HepG2 (cell line): ENCODE results near the gene LMNA. TPM values are rescaled to one million over a fixed set of nuclear protein-coding genes. Genes with fewer than 3 reads are reported as not detected.

ENCODE experiments used
- KAT8 ChIP-seq: IDR thresholded peaks from 2 replicates; pipeline ENCODE4 v1.6.1; 2016; ENCODE audit warnings: missing genetic modification reagents, missing compliant biosample characterization
- KDM5B ChIP-seq: sonication (generic); formaldehyde crosslinking; IDR thresholded peaks from 2 replicates; pipeline ENCODE4 v1.4.0; 2020; ENCODE audit warnings: missing genetic modification reagents, mild to moderate bottlenecking, borderline replicate concordance
- RAD21 ChIP-seq: fragments of 450-650 bp; formaldehyde crosslinking; IDR thresholded peaks from 2 replicates; pipeline ENCODE4 v1.5.0; 2020; ENCODE audit warnings: mild to moderate bottlenecking
- RBFOX2 ChIP-seq: fragments of 200-400 bp; formaldehyde crosslinking; IDR thresholded peaks from 2 replicates; pipeline ENCODE4 v1.6.1; 2017; ENCODE audit warnings: low read depth, mild to moderate bottlenecking, low read length
- RFXANK ChIP-seq: IDR thresholded peaks from 2 replicates; pipeline ENCODE4 v1.6.1; 2016
- THAP9 ChIP-seq: sonication (generic); formaldehyde crosslinking; IDR thresholded peaks from 2 replicates; pipeline ENCODE4; 2020; ENCODE audit warnings: missing genetic modification reagents, mild to moderate bottlenecking, borderline replicate concordance
- ZFP91 ChIP-seq: sonication (generic); formaldehyde crosslinking; IDR thresholded peaks from 2 replicates; pipeline ENCODE4 v1.9.0; 2022; ENCODE audit warnings: missing genetic modification reagents, mild to moderate bottlenecking, borderline replicate concordance
- ZHX2 ChIP-seq, 2 experiments: sonication (generic) in 1 of 2; formaldehyde crosslinking in 1 of 2; IDR thresholded peaks; 2 replicates each; pipeline versions ENCODE4 v1.6.1 to v1.9.0; 2014 to 2022; ENCODE audit warnings: antibody characterized with exemption in 1 of 2, borderline replicate concordance in 1 of 2, inconsistent platforms in 1 of 2, low read depth in 1 of 2, missing genetic modification reagents in 1 of 2
- ZNF326 ChIP-seq: sonication (generic); formaldehyde crosslinking; IDR thresholded peaks from 2 replicates; pipeline ENCODE4 v1.4.0; 2020; ENCODE audit warnings: missing genetic modification reagents, borderline replicate concordance
- ZNF350 ChIP-seq: sonication (generic); formaldehyde crosslinking; IDR thresholded peaks from 2 replicates; pipeline ENCODE4 v1.4.0; 2020; ENCODE audit warnings: mild to moderate bottlenecking, low read depth, missing genetic modification reagents, borderline replicate concordance
- ZNF768 ChIP-seq: sonication (generic); formaldehyde crosslinking; IDR thresholded peaks from 2 replicates; pipeline ENCODE4 v1.4.0; 2020; ENCODE audit warnings: missing genetic modification reagents
- polyA plus RNA-seq, 8 experiments: library from polyadenylated mRNA; depleted of rRNA in 3 of 8; stranded (reverse) in 7 of 8; unstranded in 1 of 8; fragments of >200 nt; fragmentation: Illumina TruSeq in 4 of 8; extraction: Trizol in 4 of 8; gene quantifications; 2 replicates each; pipeline versions ENCODE4 v1.2.1 to v1.2.3, GENCODE V29; 2011 to 2016; ENCODE audit warnings: low read depth in 4 of 8, missing spikeins in 1 of 8, mixed read lengths in 1 of 8; ENCODE audit not compliant: insufficient read depth in 1 of 8
- total RNA-seq, 5 experiments: library from RNA; depleted of rRNA; stranded (reverse); fragments of >200 nt; fragmentation: Illumina TruSeq; extraction: Trizol; gene quantifications; 2 replicates each; pipeline ENCODE4 v1.2.3, GENCODE V29; 2016; ENCODE audit warnings: low read depth in 1 of 5
- TF ChIP-seq, protein P1 (sequence below): sonication (generic); formaldehyde crosslinking; IDR thresholded peaks from 2 replicates; pipeline ENCODE4 v1.4.0; 2020; ENCODE audit warnings: missing genetic modification reagents, mild to moderate bottlenecking, borderline replicate concordance

The LMNA gene
- total and polyA plus RNA-seq, 2 of the 13 experiments (the other 11 are each of a cell fraction or from before 2014, with no cell fraction given), result 107 to 225 TPM

DNA sequence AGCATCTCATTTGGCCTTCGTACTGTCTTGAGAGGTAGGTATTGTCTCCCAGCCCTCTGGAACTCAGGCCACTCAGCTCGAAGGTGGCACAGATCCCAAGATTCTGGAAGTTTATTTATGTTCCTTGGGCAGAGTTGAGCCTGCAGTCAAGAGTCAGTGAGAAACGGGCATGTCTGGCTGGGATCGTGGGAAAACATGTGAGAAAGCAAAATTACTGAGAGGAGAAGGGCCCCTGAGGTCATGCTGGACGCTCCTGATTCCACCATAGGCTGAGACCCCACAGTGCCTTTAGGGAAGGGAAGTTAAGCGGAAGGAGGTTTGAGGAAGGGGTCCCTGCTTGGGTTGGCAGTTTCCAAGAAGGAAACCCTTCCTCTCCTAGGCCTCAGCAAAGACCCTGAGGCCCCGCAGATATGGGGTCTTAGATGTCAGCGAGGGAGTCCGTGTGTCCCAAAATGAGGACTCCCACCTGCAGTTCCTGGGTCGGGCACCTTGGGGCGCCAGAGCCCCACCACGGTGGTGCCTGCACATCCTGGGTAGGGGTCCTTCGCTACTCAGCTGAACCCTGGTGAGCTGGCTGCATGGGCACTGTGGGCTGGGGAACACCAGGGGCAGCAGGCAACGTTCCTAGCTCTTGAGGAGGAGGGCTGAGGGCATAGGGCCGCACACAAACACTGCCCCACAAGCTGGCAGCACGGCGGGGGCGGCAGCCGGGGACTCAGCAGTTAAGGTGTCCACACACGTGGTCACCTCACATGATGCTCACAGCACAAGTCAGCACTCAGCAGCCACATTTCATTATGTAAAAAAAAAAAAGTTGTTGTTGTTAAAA lies 26.6 kb downstream of the LMNA start (continued):
- TF ChIP-seq THAP9 (CRISPR knock-in tag) (peak; percentile 59; the same call in 1 of the 2 replicates), ZNF768 (CRISPR knock-in tag) (peak; percentile 24; the same call in 1 of the 2 replicates), ZFP91 (CRISPR knock-in tag) (peak; percentile 53; the same call in 1 of the 2 replicates), RBFOX2 (peak; percentile 37; the same call in 1 of the 2 replicates), ZNF326 (CRISPR knock-in tag) (0 out of 2 replicates have a peak, but pooled peaks have one; percentile 59), KDM5B (CRISPR knock-in tag) (0 out of 2 replicates have a peak, but pooled peaks have one; percentile 24), ZNF350 (CRISPR knock-in tag) (peak; percentile 21; the same call in 1 of the 2 replicates), ZHX2 (IDR thresholded peaks at IDR 0.05; ENCODE audit: low read depth) (no peak), ZHX2 (CRISPR knock-in tag; IDR thresholded peaks at IDR 0.05; ENCODE audit: borderline replicate concordance) (no peak), KAT8 (CRISPR knock-in tag) (0 out of 2 replicates have a peak, but pooled peaks have one; percentile 27), RAD21 (CRISPR knock-in tag) (peak; percentile 90), RFXANK (CRISPR knock-in tag) (no peak)
- TF ChIP-seq, protein P1, sequence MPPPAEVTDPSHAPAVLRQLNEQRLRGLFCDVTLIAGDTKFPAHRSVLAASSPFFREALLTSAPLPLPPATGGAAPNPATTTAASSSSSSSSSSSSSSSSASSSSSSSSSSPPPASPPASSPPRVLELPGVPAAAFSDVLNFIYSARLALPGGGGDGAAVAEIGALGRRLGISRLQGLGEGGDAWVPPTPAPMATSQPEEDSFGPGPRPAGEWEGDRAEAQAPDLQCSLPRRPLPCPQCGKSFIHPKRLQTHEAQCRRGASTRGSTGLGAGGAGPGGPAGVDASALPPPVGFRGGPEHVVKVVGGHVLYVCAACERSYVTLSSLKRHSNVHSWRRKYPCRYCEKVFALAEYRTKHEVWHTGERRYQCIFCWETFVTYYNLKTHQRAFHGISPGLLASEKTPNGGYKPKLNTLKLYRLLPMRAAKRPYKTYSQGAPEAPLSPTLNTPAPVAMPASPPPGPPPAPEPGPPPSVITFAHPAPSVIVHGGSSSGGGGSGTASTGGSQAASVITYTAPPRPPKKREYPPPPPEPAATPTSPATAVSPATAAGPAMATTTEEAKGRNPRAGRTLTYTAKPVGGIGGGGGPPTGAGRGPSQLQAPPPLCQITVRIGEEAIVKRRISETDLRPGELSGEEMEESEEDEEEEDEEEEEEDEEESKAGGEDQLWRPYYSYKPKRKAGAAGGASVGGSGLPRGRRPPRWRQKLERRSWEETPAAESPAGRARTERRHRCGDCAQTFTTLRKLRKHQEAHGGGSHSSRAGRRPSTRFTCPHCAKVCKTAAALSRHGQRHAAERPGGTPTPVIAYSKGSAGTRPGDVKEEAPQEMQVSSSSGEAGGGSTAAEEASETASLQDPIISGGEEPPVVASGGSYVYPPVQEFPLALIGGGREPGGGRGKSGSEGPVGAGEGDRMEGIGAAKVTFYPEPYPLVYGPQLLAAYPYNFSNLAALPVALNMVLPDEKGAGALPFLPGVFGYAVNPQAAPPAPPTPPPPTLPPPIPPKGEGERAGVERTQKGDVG (CRISPR knock-in tag), result peak; percentile 46; the same call in 1 of the 2 replicates
